ENCODE results near the gene IFNA14.

DNA sequence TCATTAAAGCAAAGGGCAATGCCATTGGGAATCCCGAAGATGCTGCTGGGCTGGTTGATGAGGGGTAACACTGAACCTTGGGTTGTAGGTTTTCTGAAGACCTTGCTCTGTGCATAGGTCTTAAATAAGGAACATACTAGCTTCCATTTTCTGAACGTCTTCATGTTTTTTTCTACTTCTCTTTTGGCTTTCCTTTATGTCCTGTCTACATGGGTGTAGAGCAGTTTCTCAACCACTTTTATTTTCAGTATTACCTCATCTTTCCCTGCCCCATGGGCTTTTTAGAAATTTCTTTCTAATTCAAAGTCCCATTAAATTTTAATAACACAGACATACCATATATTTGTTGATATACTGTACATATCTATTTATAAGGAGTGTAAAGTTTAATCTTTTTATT lies at the start of gene IFNA14:
- TF ChIP-seq, protein P1, sequence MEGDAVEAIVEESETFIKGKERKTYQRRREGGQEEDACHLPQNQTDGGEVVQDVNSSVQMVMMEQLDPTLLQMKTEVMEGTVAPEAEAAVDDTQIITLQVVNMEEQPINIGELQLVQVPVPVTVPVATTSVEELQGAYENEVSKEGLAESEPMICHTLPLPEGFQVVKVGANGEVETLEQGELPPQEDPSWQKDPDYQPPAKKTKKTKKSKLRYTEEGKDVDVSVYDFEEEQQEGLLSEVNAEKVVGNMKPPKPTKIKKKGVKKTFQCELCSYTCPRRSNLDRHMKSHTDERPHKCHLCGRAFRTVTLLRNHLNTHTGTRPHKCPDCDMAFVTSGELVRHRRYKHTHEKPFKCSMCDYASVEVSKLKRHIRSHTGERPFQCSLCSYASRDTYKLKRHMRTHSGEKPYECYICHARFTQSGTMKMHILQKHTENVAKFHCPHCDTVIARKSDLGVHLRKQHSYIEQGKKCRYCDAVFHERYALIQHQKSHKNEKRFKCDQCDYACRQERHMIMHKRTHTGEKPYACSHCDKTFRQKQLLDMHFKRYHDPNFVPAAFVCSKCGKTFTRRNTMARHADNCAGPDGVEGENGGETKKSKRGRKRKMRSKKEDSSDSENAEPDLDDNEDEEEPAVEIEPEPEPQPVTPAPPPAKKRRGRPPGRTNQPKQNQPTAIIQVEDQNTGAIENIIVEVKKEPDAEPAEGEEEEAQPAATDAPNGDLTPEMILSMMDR (IDR thresholded peaks at IDR 0.05), result no peak
- no peak for TF ChIP-seq ZFX (IDR thresholded peaks at IDR 0.05; ENCODE audit: borderline replicate concordance)

Data from 22Rv1 (cell line).